ENCODE data around the gene LINS1. TPM values are rescaled to one million over a fixed set of nuclear protein-coding genes. Genes with fewer than 3 reads are reported as not detected.

The LINS1 gene
- total RNA-seq, 4 donors from 2014 or later = 11.7 to 33.0 (median 17.6) TPM

- Histone ChIP-seq H3K36me3 (no peaks in the 10 kb centered on the region), H3K27me3 (peaks cover 0 to 26% (median 0%) of the 10 kb centered on the region in 4 donors), H3K4me3 (no peak overlapping the region), H3K9me3 (no peaks in the 10 kb centered on the region), H3K4me1 (no peaks in the 10 kb centered on the region), H3K27ac (replicated peaks in 1 of 4) (no peak overlapping the region)
- intact Hi-C loops (cut with DNase I) = no loop called here
- TF ChIP-seq POLR2A (IDR thresholded peaks at IDR 0.05; ENCODE audit: low read depth) = no peak
- no peak for TF ChIP-seq CTCF (IDR thresholded peaks at IDR 0.05)
- TF ChIP-seq EP300 (IDR thresholded peaks at IDR 0.05) = no peak
- no peak for TF ChIP-seq POLR2AphosphoS5 (IDR thresholded peaks at IDR 0.05)
- DNase-seq (ENCODE audit: extremely low spot score) = no peak
Measured at GRCh38 chr15:100536733-100537132, 65.3 kb downstream of the LINS1 start.

GRCh38 chr15:100533886-100534285, 68.1 kb downstream of the LINS1 start:
- no peaks in the 10 kb centered on the region for H3K36me3 ChIP-seq
- H3K27me3 ChIP-seq = peaks cover 0 to 10% (median 0%) of the 10 kb centered on the region in 4 donors
- no peak for DNase-seq (ENCODE audit: extremely low spot score)
- 63% methylated on average over 1 of the region's 1 CpG for WGBS
- TF ChIP-seq CTCF (IDR thresholded peaks at IDR 0.05) = no peak
- no peak for TF ChIP-seq EP300 (IDR thresholded peaks at IDR 0.05)
- TF ChIP-seq POLR2AphosphoS5 (IDR thresholded peaks at IDR 0.05) = no peak
- TF ChIP-seq POLR2A (IDR thresholded peaks at IDR 0.05; ENCODE audit: low read depth) = no peak
- H3K4me3 ChIP-seq = no peak overlapping the region
- H3K4me1 ChIP-seq = no peaks in the 10 kb centered on the region
- intact Hi-C loops (cut with DNase I) = no loop called here
- H3K9me3 ChIP-seq = no peaks in the 10 kb centered on the region
- H3K27ac ChIP-seq (replicated peaks in 1 of 4) = no peak overlapping the region

GRCh38 chr15:100531823-100532327, 70.1 kb downstream of the LINS1 start:
- Histone ChIP-seq H3K36me3 (no peaks in the 10 kb centered on the region), H3K27ac (replicated peaks in 1 of 4) (no peak overlapping the region), H3K4me1 (peaks cover 0 to 3% (median 0%) of the 10 kb centered on the region in 4 donors), H3K9me3 (no peaks in the 10 kb centered on the region), H3K27me3 (peaks cover 0 to 10% (median 0%) of the 10 kb centered on the region in 4 donors), H3K4me3 (no peak overlapping the region)
- intact Hi-C loops (cut with DNase I) = no loop called here
- no peak for DNase-seq (ENCODE audit: extremely low spot score)
- WGBS = 76% methylated on average over 11 of the region's 11 CpGs
- TF ChIP-seq POLR2AphosphoS5 (IDR thresholded peaks at IDR 0.05) (no peak), CTCF (IDR thresholded peaks at IDR 0.05) (no peak), POLR2A (IDR thresholded peaks at IDR 0.05; ENCODE audit: low read depth) (no peak), EP300 (IDR thresholded peaks at IDR 0.05) (no peak)

GRCh38 chr15:100531204-100531603, 70.8 kb downstream of the LINS1 start:
- 84% methylated on average over 4 of the region's 4 CpGs for WGBS
- Histone ChIP-seq H3K4me1 (peaks cover 0 to 10% (median 6%) of the 10 kb centered on the region in 4 donors), H3K27me3 (peaks cover 0 to 10% (median 0%) of the 10 kb centered on the region in 4 donors), H3K9me3 (no peaks in the 10 kb centered on the region), H3K4me3 (no peak overlapping the region), H3K36me3 (no peaks in the 10 kb centered on the region), H3K27ac (replicated peaks in 1 of 4) (no peak overlapping the region)
- no peak for DNase-seq (ENCODE audit: extremely low spot score)
- intact Hi-C loops (cut with DNase I) = no loop called here
- TF ChIP-seq CTCF (IDR thresholded peaks at IDR 0.05) = no peak

GRCh38 chr15:100529556-100529955, 72.4 kb downstream of the LINS1 start:
- H3K36me3 ChIP-seq = no peaks in the 10 kb centered on the region
- 90% methylated on average over 2 of the region's 2 CpGs for WGBS
- no peaks in the 10 kb centered on the region for H3K9me3 ChIP-seq
- peaks cover 3 to 23% (median 15%) of the 10 kb centered on the region in 4 donors for H3K4me1 ChIP-seq
- intact Hi-C loops (cut with DNase I) = no loop called here
- no peak overlapping the region for H3K4me3 ChIP-seq
- no peak overlapping the region for H3K27ac ChIP-seq (replicated peaks in 1 of 4)
- TF ChIP-seq CTCF (IDR thresholded peaks at IDR 0.05) (no peak), EP300 (IDR thresholded peaks at IDR 0.05) (no peak), POLR2AphosphoS5 (IDR thresholded peaks at IDR 0.05) (no peak), POLR2A (IDR thresholded peaks at IDR 0.05; ENCODE audit: low read depth) (no peak)
- DNase-seq (ENCODE audit: extremely low spot score) = no peak
- H3K27me3 ChIP-seq = peaks cover 0 to 10% (median 0%) of the 10 kb centered on the region in 4 donors
